Pancreas (tissue), 10 donors: ENCODE results near the gene SLC6A15. TPM values are rescaled to one million over a fixed set of nuclear protein-coding genes. Genes with fewer than 3 reads are reported as not detected.

Experiments used
- ATAC-seq, 4 donors: fragments of 200-7000 bp; cut with Tn5 transposase; one replicate each; pipeline versions ENCODE4 v1.8.0 to v1.9.1; 2020; ENCODE audit warnings: mild to moderate bottlenecking in 4 of 4, moderate library complexity in 4 of 4
- DNase-seq, 6 donors: peaks; one replicate each; pipeline ENCODE4 v3.0.0-alpha.2; 2020
- FAIRE-seq: peaks from 2 replicates; lab custom pipeline; 2012; peaks lifted over from hg19 to GRCh38; lab: Jason Lieb, UNC
- H3K27ac ChIP-seq, 4 donors: fragments of 200-600 bp; sonication (generic); 1 replicate in 3 of 4; 2 replicates in 1 of 4; pipeline versions ENCODE4 v1.5.0 to v1.8.0; 2020
- H3K27me3 ChIP-seq, 4 donors: fragments of 200-600 bp; one replicate each; pipeline ENCODE4 v1.8.0; 2021
- H3K36me3 ChIP-seq, 3 donors: fragments of 200-600 bp; sonication (generic) in 1 of 3; one replicate each; pipeline versions ENCODE4 v1.5.0 to v1.8.0; 2020 to 2021
- H3K4me1 ChIP-seq, 3 donors: fragments of 200-600 bp; one replicate each; pipeline ENCODE4 v1.8.0; 2021
- H3K4me3 ChIP-seq, 4 donors: fragments of 200-600 bp; sonication (generic) in 2 of 4; one replicate each; pipeline versions ENCODE4 v1.5.0 to v1.8.0; 2020 to 2021
- H3K9me3 ChIP-seq, 4 donors: fragments of 200-600 bp; one replicate each; pipeline ENCODE4 v1.8.0; 2021
- CTCF ChIP-seq, 4 donors: fragments of 200-600 bp; sonication (generic) in 3 of 4; IDR thresholded peaks; one replicate each; pipeline versions ENCODE4 v1.5.0 to v1.8.0; 2021; ENCODE audit warnings: antibody characterized with exemption in 4 of 4
- WGBS, 2 donors: extraction: QIAGEN DNeasy Blood & Tissue Kit; methylation state at CpG; one replicate each; pipeline ENCODE4 v1.1.7; 2013; 5-methylcytosine and 5-hydroxymethylcytosine counted together
- intact Hi-C, 3 donors: fragments of 100-400 bp; cut with DNase I; formaldehyde crosslinking; loops; one replicate each; pipeline versions ENCODE4 v1.11.1 to v1.14.2; 2022
- polyA plus RNA-seq, 2 donors: library from polyadenylated mRNA; stranded (reverse); fragments of 200-250 nt; gene quantifications; one replicate each; pipeline ENCODE4 v1.2.3, GENCODE V29; 2013
- total RNA-seq, 6 donors: library from RNA; stranded (reverse); fragmentation: NEBNext Ultra II Directional in 4 of 6; extraction: Animal tissue kit (Norgen Biotek cat#: 25700) in 4 of 6; gene quantifications; one replicate each; pipeline versions ENCODE4 v1.2.1 to v1.2.4, GENCODE V29; 2021 to 2023
- donor health status: healthy with polysubstance abuse.
- donor health status: DM: no; HTN: no; CAD: no; lungs with moderate emphysema.
- donor health status: DM: no; HTN: no; CAD: no.
- donor health status: control.
- donor health status: control.
- donor health status: Bipolar disorder and iron deficiency.
- donor health status: DM: yes; HTN: yes; CAD: no.
- donor health status: DM: no; HTN: no; CAD: no.
- donor health status: DM: no; HTN: no; CAD: no.
- donor health status: DM: yes; HTN: yes; CAD: no.

SLC6A15 gene
- total and polyA plus RNA-seq, 8 donors = 0.07 TPM; not detected in 7

- intact Hi-C loops = loop anchor here in 1 of 3 donors (10.0 kb wide), 1 partner anchor 163 kb away; no protein-coding TSS in a partner anchor
- ATAC-seq = no peak
- DNase-seq = no peak
- 56 to 58% methylated on average over 3 of the region's 3 CpGs for WGBS, 2 donors
- no peak for FAIRE-seq
- H3K9me3 ChIP-seq = no peaks in the 10 kb centered on the region
- H3K4me3 ChIP-seq = no peak overlapping the region
- H3K4me1 ChIP-seq = no peaks in the 10 kb centered on the region
- no peaks in the 10 kb centered on the region for H3K36me3 ChIP-seq
- H3K27me3 ChIP-seq = no peaks in the 10 kb centered on the region
- no peak overlapping the region for H3K27ac ChIP-seq
- TF ChIP-seq CTCF (IDR thresholded peaks at IDR 0.05) = no peak
Observed at GRCh38 chr12:84862186-84862585, 50.4 kb downstream of the SLC6A15 start.

- no peaks in the 10 kb centered on the region for H3K27me3 ChIP-seq
- no peaks in the 10 kb centered on the region for H3K9me3 ChIP-seq
- FAIRE-seq (no peak), ATAC-seq (no peak), DNase-seq (no peak)
- 49 to 57% methylated on average over 2 of the region's 2 CpGs for WGBS, 2 donors
- H3K27ac ChIP-seq = no peak overlapping the region
- H3K4me1 ChIP-seq = no peaks in the 10 kb centered on the region
- TF ChIP-seq CTCF (IDR thresholded peaks at IDR 0.05) = no peak
- H3K36me3 ChIP-seq = no peaks in the 10 kb centered on the region
- no peak overlapping the region for H3K4me3 ChIP-seq
- intact Hi-C loops = loop anchor here in 1 of 3 donors (10.0 kb wide), 1 partner anchor 164 kb away; no protein-coding TSS in a partner anchor
Observed at GRCh38 chr12:84860718-84861117, 51.9 kb downstream of the SLC6A15 start.

GRCh38 chr12:84858796-84859195 lies 53.8 kb downstream of the SLC6A15 start:
- H3K36me3 ChIP-seq = no peaks in the 10 kb centered on the region
- FAIRE-seq = no peak
- no peak for TF ChIP-seq CTCF (IDR thresholded peaks at IDR 0.05)
- DNase-seq = no peak
- no peaks in the 10 kb centered on the region for H3K9me3 ChIP-seq
- H3K27me3 ChIP-seq = no peaks in the 10 kb centered on the region
- whole genome bisulfite sequencing, 2 donors = 45% methylated on average over 2 of the region's 2 CpGs
- ATAC-seq = no peak
- H3K4me1 ChIP-seq = no peaks in the 10 kb centered on the region
- H3K27ac ChIP-seq = no peak overlapping the region
- intact Hi-C loops = no loop called here
- no peak overlapping the region for H3K4me3 ChIP-seq

GRCh38 chr12:84857525-84858208 lies 54.9 kb downstream of the SLC6A15 start:
- Histone ChIP-seq H3K27me3 (no peaks in the 10 kb centered on the region), H3K4me1 (no peaks in the 10 kb centered on the region), H3K36me3 (no peaks in the 10 kb centered on the region), H3K9me3 (no peaks in the 10 kb centered on the region), H3K4me3 (no peak overlapping the region), H3K27ac (no peak overlapping the region)
- WGBS, 2 donors = 70 to 81% methylated on average over 2 of the region's 2 CpGs
- DNase-seq = no peak
- no peak for TF ChIP-seq CTCF (IDR thresholded peaks at IDR 0.05)
- intact Hi-C loops = no loop called here
- FAIRE-seq = no peak
- no peak for ATAC-seq
